Measurements from ENCODE around the gene TMEM141.
"Not testable (repeated sequence)": the region's sequence is repeated elsewhere in the genome, so short reads cannot be mapped to it uniquely, and the experiment has no call there.

DNA sequence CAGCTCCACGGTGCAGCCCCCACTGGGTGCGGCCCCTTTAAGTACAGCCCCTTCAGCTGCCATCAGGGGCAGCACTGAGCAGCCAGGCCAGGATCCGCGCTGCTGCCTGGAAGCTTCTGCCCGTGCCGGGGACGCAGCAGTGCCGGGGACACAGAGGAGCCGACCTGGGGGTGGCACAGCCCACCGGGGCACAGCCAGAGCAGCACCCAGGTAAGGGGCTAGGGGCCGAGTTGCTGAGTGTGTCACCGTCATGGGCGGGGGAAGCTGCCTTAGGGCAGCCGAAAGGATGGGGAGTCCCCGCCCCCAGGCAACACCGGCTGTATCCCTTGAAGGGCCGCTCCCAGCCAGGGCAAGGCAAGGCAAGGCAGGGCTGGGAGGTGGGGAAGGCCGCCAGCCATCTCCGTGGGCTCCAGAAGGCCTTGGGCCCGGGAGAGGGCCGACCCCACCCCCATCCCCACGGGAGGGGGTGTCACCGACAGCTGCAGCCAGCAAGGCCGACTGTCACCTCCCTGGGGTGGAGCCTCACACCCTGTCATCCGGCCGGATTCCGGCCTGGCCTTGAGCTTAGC lies 51.3 kb downstream of the TMEM141 start, which contains the start of gene AJM1:
- 0 out of 2 replicates have a peak, but pooled peaks have one; percentile 31 for TF ChIP-seq POLR2AphosphoS2 (IDR thresholded peaks at IDR 0.05; ENCODE audit: low read depth, low read length)
- TF ChIP-seq SP1 (IDR thresholded peaks at IDR 0.05; ENCODE audit: low read depth, low read length); TAF1 (IDR thresholded peaks at IDR 0.05; ENCODE audit: borderline replicate concordance, low read depth, low read length): not testable (repeated sequence)
- peak; percentile 34; the same call in 1 of the 2 replicates for TF ChIP-seq E2F4 (IDR thresholded peaks at IDR 0.05; ENCODE audit: low read depth, low read length)
